ENCODE data around the gene UBTD1. TPM values are rescaled to one million over a fixed set of nuclear protein-coding genes. Genes with fewer than 3 reads are reported as not detected.

The UBTD1 gene
- total and polyA plus RNA-seq, 10 of the 15 experiments (the other 5 are each of a cell fraction or from before 2014, with no cell fraction given) = 0.04 to 1.5 (median 1.2) TPM; not detected in 1

DNA sequence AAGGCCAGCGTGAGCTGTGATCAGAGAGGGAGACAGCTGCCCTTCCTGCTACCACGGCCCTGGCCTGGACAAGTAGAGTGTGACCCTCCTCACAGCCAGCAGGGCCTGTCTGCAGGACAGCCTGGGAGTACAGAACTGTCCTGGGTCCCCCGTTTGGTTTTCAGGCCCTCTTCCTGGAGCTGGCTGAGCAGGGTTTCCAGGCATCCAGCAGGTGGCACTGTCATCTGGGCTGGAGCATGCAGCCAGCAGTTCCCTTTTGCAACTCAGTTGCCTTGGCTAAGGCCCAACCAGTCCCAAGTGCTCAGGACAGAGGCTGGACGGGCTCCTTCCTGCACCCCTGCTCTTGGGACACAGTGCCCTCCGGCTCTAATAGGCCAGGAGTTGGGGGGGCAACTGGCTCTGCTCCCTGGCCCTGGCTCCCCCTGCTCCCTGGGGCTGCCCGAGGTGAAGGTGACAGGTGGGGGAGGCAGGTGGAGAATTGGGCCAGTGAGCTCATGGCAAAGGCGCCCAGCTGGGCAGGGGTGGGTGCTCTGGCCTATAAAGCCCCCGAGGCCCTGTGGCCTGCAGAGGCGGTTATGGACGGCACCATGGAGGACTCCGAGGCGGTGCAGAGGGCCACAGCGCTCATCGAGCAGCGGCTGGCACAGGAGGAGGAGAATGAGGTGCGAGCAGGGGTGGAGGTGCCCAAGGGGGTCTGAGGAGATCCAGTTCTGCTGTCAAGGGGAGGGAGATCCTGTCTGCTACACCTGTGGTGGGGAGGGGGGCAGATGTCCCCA lies 73.7 kb downstream of the UBTD1 start, which contains the start of gene ANKRD2:
Gene ANKRD2, plus strand, starts transcription at position 566 of the 776 bp plus-strand sequence. Its CDS starts 10 bp downstream, at position 576.
- ChIA-PET RAD21 (ENCODE audit: unreplicated experiment) (interaction anchor here (0.9 to 2.3 kb wide), 11 partner anchors 14 to 129 kb away, joined by 3 to 8 read pairs (median 3); partner anchors contain the start of gene AVPI1), SMC1A (ENCODE audit: uncharacterized antibody, unreplicated experiment) (interaction anchor here (0.8 to 1.9 kb wide), 8 partner anchors 9 to 160 kb away, joined by 3 to 9 read pairs (median 4); partner anchors contain the start of gene HOGA1), POLR2A (interaction anchor here (0.6 kb wide), 1 partner anchor 62 kb away, joined by 5 read pairs; no protein-coding TSS in a partner anchor), CTCF (interaction anchor here (0.6 to 3.9 kb wide), 30 partner anchors 10 to 159 kb away, joined by 3 to 29 read pairs (median 4); partner anchors contain the start of genes AVPI1 and HOGA1)
- BruUV-seq (replicated peaks) = no TSS peak
- Histone ChIP-seq H4K20me1 (ENCODE audit: control insufficient read depth, insufficient read depth) (no peaks in the 10 kb centered on the region), H3K79me2 (ENCODE audit: control insufficient read depth, insufficient read depth, low read length) (no peaks in the 10 kb centered on the region), H3K27ac (ENCODE audit: control insufficient read depth, insufficient read depth) (no peak within 1 kb of the TSS), H3K9me3 (replicated peaks; ENCODE audit: control insufficient read depth, insufficient read depth, low read length) (no peaks in the 10 kb centered on the region), H3K36me3 (ENCODE audit: control insufficient read depth in 2 of 2, insufficient read depth in 2 of 2, low read length in 1 of 2) (no peaks in the 10 kb centered on the region), H3K4me1 (ENCODE audit: control insufficient read depth, insufficient read depth, low read length) (no peaks in the 10 kb centered on the region), H3K4me2 (ENCODE audit: control insufficient read depth, insufficient read depth) (no peak within 1 kb of the TSS), H3K9ac (ENCODE audit: control insufficient read depth, insufficient read depth, low read length) (no peak within 1 kb of the TSS), H2AFZ (ENCODE audit: control insufficient read depth, low read depth, low read length) (no peak within 1 kb of the TSS), H3K27me3 (replicated peaks in 1 of 2; ENCODE audit: control insufficient read depth in 2 of 2, insufficient read depth in 2 of 2, low read length in 1 of 2) (no peaks in the 10 kb centered on the region), H3K4me3 (no peak within 1 kb of the TSS)
- ATAC-seq (peak; percentile 97), DNase-seq (ENCODE audit: low read depth, low spot score) (no peak), FAIRE-seq (peak; percentile 76)
- in situ Hi-C loops (cut with MboI) = no loop called here
- intact Hi-C loops (cut with micrococcal nuclease; ENCODE audit: unreplicated experiment) = loop anchor here (1.0 to 2.0 kb wide), 2 partner anchors 40 to 158 kb away; no protein-coding TSS in a partner anchor
- 55% methylated on average over 16 of the region's 16 CpGs for WGBS (ENCODE audit: insufficient coverage, insufficient replicate concordance, low lambda C conversion rate, missing lambda C conversion rate)
- TF ChIP-seq ZNF274 (IDR thresholded peaks at IDR 0.05; ENCODE audit: insufficient read depth, insufficient read length) = no peak
- no peak for TF ChIP-seq NFIC (IDR thresholded peaks at IDR 0.05; ENCODE audit: low read depth, low read length)
- no peak for TF ChIP-seq SMAD5 (IDR thresholded peaks at IDR 0.05; ENCODE audit: low read depth)
- TF ChIP-seq RBBP5 (conservative IDR thresholded peaks at IDR 0.05) = no peak
- TF ChIP-seq TCF12 (IDR thresholded peaks at IDR 0.05; ENCODE audit: low read depth, low read length) = no peak
- TF ChIP-seq, protein P1, sequence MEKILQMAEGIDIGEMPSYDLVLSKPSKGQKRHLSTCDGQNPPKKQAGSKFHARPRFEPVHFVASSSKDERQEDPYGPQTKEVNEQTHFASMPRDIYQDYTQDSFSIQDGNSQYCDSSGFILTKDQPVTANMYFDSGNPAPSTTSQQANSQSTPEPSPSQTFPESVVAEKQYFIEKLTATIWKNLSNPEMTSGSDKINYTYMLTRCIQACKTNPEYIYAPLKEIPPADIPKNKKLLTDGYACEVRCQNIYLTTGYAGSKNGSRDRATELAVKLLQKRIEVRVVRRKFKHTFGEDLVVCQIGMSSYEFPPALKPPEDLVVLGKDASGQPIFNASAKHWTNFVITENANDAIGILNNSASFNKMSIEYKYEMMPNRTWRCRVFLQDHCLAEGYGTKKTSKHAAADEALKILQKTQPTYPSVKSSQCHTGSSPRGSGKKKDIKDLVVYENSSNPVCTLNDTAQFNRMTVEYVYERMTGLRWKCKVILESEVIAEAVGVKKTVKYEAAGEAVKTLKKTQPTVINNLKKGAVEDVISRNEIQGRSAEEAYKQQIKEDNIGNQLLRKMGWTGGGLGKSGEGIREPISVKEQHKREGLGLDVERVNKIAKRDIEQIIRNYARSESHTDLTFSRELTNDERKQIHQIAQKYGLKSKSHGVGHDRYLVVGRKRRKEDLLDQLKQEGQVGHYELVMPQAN (conservative IDR thresholded peaks at IDR 0.05) = no peak
- TF ChIP-seq ZNF217 (IDR thresholded peaks at IDR 0.05) = no peak
- no peak for TF ChIP-seq BHLHE40 (IDR thresholded peaks at IDR 0.05; ENCODE audit: borderline replicate concordance in 1 of 2, low read depth in 2 of 2, low read length in 1 of 2)
- TF ChIP-seq, protein P2, sequence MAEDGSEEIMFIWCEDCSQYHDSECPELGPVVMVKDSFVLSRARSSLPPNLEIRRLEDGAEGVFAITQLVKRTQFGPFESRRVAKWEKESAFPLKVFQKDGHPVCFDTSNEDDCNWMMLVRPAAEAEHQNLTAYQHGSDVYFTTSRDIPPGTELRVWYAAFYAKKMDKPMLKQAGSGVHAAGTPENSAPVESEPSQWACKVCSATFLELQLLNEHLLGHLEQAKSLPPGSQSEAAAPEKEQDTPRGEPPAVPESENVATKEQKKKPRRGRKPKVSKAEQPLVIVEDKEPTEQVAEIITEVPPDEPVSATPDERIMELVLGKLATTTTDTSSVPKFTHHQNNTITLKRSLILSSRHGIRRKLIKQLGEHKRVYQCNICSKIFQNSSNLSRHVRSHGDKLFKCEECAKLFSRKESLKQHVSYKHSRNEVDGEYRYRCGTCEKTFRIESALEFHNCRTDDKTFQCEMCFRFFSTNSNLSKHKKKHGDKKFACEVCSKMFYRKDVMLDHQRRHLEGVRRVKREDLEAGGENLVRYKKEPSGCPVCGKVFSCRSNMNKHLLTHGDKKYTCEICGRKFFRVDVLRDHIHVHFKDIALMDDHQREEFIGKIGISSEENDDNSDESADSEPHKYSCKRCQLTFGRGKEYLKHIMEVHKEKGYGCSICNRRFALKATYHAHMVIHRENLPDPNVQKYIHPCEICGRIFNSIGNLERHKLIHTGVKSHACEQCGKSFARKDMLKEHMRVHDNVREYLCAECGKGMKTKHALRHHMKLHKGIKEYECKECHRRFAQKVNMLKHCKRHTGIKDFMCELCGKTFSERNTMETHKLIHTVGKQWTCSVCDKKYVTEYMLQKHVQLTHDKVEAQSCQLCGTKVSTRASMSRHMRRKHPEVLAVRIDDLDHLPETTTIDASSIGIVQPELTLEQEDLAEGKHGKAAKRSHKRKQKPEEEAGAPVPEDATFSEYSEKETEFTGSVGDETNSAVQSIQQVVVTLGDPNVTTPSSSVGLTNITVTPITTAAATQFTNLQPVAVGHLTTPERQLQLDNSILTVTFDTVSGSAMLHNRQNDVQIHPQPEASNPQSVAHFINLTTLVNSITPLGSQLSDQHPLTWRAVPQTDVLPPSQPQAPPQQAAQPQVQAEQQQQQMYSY (CRISPR knock-in tag; IDR thresholded peaks at IDR 0.05) = no peak
- no peak for TF ChIP-seq TBL1XR1 (IDR thresholded peaks at IDR 0.05; ENCODE audit: low read depth, low read length)
- no peak for TF ChIP-seq RB1 (IDR thresholded peaks at IDR 0.05; ENCODE audit: borderline replicate concordance)
- no peak for TF ChIP-seq ZNF622 (IDR thresholded peaks at IDR 0.05)
- no peak for TF ChIP-seq TARDBP (IDR thresholded peaks at IDR 0.05; ENCODE audit: borderline replicate concordance)
- no peak for TF ChIP-seq ZBTB11 (CRISPR knock-in tag; IDR thresholded peaks at IDR 0.05)
- no peak for TF ChIP-seq NFYA (IDR thresholded peaks at IDR 0.05; ENCODE audit: borderline replicate concordance, low read depth, low read length)

All from GM12878 (cell line).